NK-92 treated with Interleukin-12 subunit alpha and Interleukin-12 subunit beta, amount 100 ng/mL, for 24 hours (cell line): ENCODE measurements around the gene UST.
"Not testable (repeated sequence)": the region's sequence is repeated elsewhere in the genome, so short reads cannot be mapped to it uniquely, and the experiment has no call there.

Experiments used
- DNase-seq: peaks from one replicate; lab custom pipeline; 2025; lab: John Stamatoyannopoulos, UW

Gene UST

GRCh38 chr6:149008741-149009140 lies 261.9 kb downstream of the UST start:
- no peak for DNase-seq

GRCh38 chr6:149012040-149012545 lies 265.3 kb downstream of the UST start:
- no peak for DNase-seq

DNA sequence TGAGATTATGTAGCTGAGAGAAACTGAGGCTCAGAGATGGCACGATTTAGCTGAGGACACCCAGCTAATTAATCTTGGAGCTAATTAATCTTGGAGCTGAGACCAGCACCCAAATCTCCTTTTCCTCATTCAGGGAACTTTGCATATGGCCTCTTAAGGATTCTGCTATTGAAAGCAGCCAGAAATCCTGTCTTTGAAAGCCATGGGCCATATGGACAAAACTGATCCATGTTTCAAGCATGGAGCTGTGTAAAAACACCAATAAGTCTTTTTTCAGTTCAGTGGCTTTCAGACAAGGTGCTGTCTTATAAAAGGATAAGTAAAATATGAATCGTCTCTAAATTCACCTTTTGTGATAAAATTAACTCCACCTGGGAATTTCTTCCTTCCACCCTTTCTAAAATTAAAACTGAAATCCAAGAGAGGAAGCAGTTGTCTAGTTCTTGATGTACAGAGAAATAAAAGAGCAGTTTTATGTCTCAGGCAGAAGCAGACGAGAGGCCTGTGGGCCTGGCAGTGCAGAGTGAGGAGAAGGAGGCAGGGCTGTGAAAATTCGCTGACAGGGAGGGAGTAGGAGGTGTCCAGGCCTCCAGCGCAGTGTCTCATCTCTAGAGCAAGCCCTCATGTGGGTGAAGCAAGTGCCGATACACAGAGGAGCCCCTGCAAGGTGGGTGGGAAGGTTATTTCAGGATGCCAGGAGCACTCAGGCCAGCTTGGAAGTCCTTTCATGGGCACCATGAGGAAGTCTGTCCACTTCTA lies 266.9 kb downstream of the UST start:
- no peak for DNase-seq

DNA sequence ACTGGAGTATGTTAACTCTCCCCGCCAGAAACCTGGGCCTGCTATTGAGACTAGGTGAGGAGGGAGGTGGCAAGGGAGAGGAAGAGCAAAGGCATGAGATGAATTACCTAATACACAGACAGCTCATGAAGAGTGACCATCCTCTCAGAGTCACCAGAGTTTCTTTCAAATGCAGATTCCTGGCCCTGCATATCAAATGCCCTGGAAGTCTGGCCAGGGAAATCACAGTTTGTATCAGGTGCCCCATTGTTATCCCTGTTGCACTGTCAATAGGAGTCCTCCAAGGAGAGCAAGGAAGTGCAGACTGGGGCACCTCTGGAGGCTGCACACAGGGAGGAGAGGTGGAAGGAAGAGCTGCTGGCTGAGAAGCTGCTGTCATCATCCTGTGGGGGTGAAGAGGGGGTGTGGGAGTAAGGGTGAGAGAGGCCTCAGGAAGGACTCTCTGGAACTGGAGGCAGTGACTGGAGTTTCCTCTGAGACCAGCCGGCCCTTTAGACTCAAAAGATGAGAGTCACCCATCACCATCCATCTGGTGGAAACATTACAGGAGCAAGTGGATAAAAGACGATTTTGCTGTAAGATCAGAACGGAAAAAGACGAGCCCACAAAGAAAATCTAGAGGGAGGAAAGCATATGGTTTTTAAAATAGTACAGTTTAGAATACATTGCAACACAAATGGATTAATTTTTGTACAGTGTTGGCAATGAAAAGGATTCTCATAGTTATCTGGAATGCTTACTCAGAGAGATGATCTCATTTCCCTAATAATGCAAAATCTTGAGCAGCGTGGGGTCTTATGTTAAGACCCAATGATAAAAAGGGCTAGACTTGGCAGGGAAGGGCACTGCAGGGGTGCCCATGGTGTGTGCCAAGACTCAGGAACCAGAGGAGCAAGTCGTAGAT lies 268.1 kb downstream of the UST start:
- DNase-seq = no peak

GRCh38 chr6:149015535-149016525 lies 269.0 kb downstream of the UST start:
- DNase-seq = no peak

GRCh38 chr6:149016716-149017115 lies 269.9 kb downstream of the UST start:
- no peak for DNase-seq

- DNase-seq = no peak
Observed at GRCh38 chr6:149020319-149020718, 273.5 kb downstream of the UST start.

- DNase-seq = no peak
Observed at GRCh38 chr6:149024361-149024760, 277.5 kb downstream of the UST start.

DNA sequence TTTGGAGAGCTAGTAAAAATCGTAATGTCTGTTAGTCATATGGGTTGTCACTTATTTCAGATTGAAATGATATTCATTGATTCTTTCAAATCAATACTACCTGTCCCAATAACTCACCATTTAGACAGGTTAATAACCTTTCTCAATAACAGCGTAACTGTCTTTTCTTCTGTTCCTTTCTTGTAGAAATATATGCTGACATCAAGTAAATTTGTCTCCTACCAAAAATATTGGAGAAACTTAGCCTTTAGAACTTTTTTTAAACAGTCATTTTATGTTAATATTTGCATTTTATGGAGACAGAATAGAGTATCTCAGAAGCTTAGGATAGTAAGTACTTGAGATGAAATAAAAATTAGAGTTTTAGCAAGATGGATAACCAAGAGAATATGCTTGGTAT lies 278.2 kb downstream of the UST start:
- DNase-seq = no peak

DNA sequence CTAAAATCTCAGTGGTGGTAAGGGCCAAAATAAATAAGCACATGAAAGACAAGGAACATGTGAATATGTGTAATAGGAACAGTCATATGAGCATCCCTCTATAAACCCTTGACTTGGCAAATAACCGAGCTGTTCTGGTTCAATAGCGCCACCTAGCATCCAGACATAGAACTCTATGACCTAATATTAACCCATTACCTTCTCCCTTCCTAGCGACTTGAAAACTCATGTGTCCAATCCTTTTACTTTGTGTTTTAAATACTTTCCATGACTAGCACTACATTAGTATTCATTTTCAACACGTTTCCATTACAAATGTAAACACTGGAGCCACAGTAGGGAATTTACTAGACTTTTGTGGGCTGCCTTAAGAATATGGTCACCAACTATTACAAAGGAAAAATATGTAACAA lies 279.7 kb downstream of the UST start:
- DNase-seq = no peak

DNA sequence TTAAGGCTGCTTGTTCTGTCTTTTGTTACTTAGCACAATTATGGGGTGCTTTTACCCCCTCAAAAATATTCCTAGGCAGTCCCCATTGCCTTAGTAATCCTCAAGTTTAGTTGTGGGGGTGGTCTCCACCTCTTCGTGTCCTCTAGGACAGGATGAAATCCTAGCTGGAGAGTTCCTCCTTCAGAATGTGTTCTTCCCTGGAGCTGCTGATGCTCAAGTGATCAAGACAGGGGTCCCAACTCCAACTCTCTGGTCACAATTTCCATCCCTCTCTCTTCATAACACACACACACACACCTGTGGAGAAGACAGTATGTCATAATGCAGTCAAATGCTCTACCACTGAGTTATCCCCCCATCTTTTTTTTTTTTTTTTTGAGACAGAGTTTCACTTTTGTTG lies 280.7 kb downstream of the UST start:
- no peak for DNase-seq

GRCh38 chr6:149028767-149029405 lies 282.1 kb downstream of the UST start:
- peak; percentile 50 for DNase-seq

DNA sequence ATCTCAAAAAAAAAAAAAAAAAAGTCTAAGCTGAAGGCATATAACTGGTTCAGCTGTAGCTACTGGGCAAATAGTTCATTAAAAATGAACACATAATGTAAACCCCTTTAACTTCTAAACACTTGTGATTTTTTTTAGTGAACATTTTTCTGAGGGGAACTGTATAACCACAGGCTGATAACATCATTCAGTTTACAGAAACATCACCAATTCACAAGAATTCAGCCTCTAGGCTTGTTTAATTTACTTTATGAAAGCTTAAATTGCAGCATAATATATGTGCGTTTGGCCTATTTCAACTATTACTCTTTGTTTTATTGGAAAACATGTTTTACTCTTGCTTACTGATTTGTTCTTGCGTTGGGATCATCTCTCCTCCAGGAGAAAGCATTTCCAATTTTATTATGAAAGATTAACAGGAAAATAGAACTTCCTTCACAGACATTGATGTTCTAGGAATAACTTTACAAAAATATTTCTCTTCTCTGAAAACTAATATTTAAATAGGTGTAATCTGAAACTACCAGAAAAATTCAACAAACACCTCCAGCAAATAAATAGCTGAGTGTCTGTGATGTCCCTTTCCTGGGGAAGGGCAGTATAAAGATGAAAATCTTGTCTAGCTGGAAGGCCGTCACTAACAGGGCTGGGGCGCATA lies 284.5 kb downstream of the UST start:
- DNase-seq = no peak

DNA sequence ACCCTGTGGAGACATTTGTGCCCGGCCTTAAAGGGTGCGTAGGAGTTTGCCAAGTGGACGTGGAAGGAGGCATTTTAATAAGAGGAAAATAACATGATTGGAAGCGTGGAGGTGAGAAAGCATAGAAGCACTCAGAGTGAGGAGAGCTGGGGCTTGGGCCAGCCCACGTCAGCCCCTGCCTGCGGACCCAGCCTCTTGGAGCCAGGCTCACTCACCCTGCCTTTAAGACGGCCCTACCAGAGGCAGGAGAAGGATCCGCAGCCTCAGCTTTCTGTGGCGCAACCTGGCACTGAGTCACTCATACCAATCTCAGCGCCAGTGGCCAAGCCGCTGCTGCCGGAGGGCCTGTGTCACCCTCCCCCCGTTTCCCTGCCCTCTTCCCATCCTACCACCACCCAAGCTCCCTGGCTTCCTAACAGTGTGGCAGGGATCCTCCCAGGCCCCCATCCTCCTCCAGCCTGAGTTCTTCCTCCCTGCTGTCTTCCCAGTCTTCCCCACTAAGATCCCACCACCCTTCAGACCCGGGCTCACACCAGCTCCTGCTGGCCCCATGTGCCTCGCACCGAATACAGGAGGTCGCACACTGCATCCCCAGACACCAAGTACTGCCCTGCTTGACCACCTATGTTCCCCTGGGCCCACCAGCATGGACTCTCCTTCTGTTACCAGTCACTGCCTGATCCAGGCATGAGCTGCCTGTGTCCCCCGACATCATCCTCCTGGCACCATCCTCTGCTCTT lies 285.2 kb downstream of the UST start:
- peak; percentile 50 for DNase-seq

DNA sequence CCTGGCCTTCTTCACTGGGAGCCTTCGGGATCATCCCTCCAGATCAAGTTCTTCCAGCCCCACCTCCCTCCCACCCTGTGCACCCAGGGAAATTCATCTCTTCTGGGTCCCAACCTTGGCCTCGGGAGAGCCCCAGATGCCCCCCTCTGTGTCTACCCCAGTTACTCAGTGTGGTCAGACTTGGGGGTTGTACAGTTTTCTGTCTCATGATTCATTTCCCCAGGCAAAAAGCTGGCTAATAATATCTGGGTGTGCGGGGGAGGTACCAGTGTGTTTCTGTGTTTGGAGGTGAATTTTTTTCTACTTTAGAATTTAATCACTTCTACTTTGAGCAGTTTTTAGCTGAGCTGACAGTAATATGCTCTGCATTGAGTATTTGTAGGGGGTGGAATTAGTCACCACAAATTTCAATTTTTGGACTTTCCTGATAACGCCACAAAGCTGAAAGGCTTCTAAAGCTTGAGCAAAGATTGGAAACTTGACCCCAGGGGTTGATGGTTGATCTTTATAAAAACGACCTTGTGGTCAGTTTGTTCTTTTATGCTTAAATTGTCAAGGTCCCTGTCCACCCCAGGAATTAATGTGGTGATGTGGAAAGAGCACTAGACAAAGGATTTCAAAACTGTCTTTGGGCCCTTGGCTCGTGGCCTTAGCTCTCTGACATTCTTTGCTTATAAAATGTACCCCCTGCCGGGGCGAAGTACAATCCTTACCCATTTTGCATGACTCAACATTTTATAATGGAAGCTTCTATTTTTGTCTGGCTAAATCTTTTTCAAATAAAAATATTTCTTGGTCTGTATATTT lies 286.0 kb downstream of the UST start:
- DNase-seq = peak; percentile 62

DNA sequence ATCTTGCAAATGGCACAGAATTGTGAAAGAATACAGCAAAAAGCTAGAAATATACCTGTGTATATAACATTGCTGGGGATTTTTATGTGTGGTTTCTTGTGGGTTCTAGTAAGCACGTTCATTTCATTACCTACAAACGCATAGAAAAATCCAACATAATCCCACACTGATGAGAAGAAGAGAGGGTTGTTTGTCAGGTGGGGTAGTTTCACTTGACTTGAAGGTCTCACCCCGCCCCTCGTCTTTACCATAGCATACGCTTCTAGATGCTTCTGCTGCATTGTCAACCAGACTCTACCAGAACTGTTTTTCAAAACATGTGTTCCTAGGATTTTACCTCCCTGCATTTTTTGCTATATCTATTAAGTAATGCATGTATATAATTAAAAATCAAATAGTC lies 286.6 kb downstream of the UST start:
- DNase-seq = no peak

GRCh38 chr6:149035766-149036165 lies 288.9 kb downstream of the UST start:
- no peak for DNase-seq

GRCh38 chr6:149037051-149037671 lies 290.3 kb downstream of the UST start:
- no peak for DNase-seq

- DNase-seq = not testable (repeated sequence)
Observed at GRCh38 chr6:149039025-149039424, 292.2 kb downstream of the UST start.
